Measurements from ENCODE around the gene NBEA.

The NBEA gene

GRCh38 chr13:35681685-35682084, 739.6 kb downstream of the NBEA start:
- no peak for DNase-seq (ENCODE audit: low spot score)
- TF ChIP-seq CTCF (IDR thresholded peaks at IDR 0.05; ENCODE audit: extremely low read depth, insufficient read depth, missing control alignments): no peak
- in situ Hi-C loops (cut with MboI; ENCODE audit: low pct_unique_long_range_greater_than_20kb, low sequenced_read_pairs, unreplicated experiment): no loop called here

- no peak for DNase-seq (ENCODE audit: low spot score)
- in situ Hi-C loops (cut with MboI; ENCODE audit: low pct_unique_long_range_greater_than_20kb, low sequenced_read_pairs, unreplicated experiment): no loop called here
- TF ChIP-seq CTCF (IDR thresholded peaks at IDR 0.05; ENCODE audit: extremely low read depth, insufficient read depth, missing control alignments): no peak
Observed at GRCh38 chr13:35684432-35684831, 742.4 kb downstream of the NBEA start.

GRCh38 chr13:35687336-35687735, 745.3 kb downstream of the NBEA start:
- in situ Hi-C loops (cut with MboI; ENCODE audit: low pct_unique_long_range_greater_than_20kb, low sequenced_read_pairs, unreplicated experiment): no loop called here
- TF ChIP-seq CTCF (IDR thresholded peaks at IDR 0.05; ENCODE audit: extremely low read depth, insufficient read depth, missing control alignments): no peak
- no peak for DNase-seq (ENCODE audit: low spot score)

- in situ Hi-C loops (cut with MboI; ENCODE audit: low pct_unique_long_range_greater_than_20kb, low sequenced_read_pairs, unreplicated experiment): no loop called here
- DNase-seq (ENCODE audit: low spot score): no peak
- TF ChIP-seq CTCF (IDR thresholded peaks at IDR 0.05; ENCODE audit: extremely low read depth, insufficient read depth, missing control alignments): no peak
Observed at GRCh38 chr13:35690581-35691207, 748.6 kb downstream of the NBEA start.

- no peak for TF ChIP-seq CTCF (IDR thresholded peaks at IDR 0.05; ENCODE audit: extremely low read depth, insufficient read depth, missing control alignments)
- DNase-seq (ENCODE audit: low spot score): no peak
- in situ Hi-C loops (cut with MboI; ENCODE audit: low pct_unique_long_range_greater_than_20kb, low sequenced_read_pairs, unreplicated experiment): no loop called here
Observed at GRCh38 chr13:35693134-35693784, 751.2 kb downstream of the NBEA start.

- in situ Hi-C loops (cut with MboI; ENCODE audit: low pct_unique_long_range_greater_than_20kb, low sequenced_read_pairs, unreplicated experiment): no loop called here
- TF ChIP-seq CTCF (IDR thresholded peaks at IDR 0.05; ENCODE audit: extremely low read depth, insufficient read depth, missing control alignments): no peak
- no peak for DNase-seq (ENCODE audit: low spot score)
Observed at GRCh38 chr13:35694031-35694430, 752.0 kb downstream of the NBEA start.
